GM12891 (cell line): ENCODE data around the gene KRTAP5-8.

Experiments used
- POLR2A ChIP-seq: IDR thresholded peaks from 2 replicates; pipeline ENCODE4 v1.6.1; 2011; ENCODE audit warnings: low read depth, low read length, control low read depth
- POLR2AphosphoS5 ChIP-seq: IDR thresholded peaks from 2 replicates; pipeline ENCODE4 v1.6.1; 2011; ENCODE audit warnings: low read depth, low read length, control low read depth
- SPI1 ChIP-seq: IDR thresholded peaks from 2 replicates; pipeline ENCODE4 v1.6.1; 2011; ENCODE audit warnings: low read depth, low read length, control low read depth

- TF ChIP-seq POLR2AphosphoS5 (no peak), SPI1 (no peak), POLR2A (no peak)
Measured at GRCh38 chr11:71535825-71536224, 2.0 kb upstream of the KRTAP5-8 start.
